ENCODE results near the gene MFGE8.

MFGE8 gene

DNA sequence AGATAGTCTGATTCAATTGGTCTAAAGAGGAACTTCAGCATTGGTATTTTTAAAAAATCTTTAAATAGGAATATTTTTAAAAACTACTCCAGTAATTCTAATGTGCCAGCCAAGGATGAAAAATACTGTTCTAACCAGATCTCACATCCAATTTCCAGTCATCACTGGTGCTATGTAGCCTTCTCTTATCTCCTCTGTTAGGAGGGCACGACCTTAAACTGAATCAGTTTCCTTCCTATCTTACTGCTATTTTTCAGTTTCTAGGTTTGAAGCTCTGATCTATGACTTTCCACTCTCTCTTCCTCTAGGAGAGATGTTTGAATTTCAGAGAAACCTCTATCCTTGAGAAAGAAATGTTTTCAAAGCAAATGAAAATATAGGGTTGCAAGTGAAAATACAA is 49.8 kb downstream of the MFGE8 start:
- no peak overlapping the region for H3K4me3 Mint-ChIP-seq
- no peaks in the 10 kb centered on the region for H3K27me3 Mint-ChIP-seq
- intact Hi-C loops (cut with micrococcal nuclease): no loop called here
- H3K27ac Mint-ChIP-seq: no peak overlapping the region
- no peaks in the 10 kb centered on the region for H3K36me3 Mint-ChIP-seq (ENCODE audit: low read depth)
- no peaks in the 10 kb centered on the region for H3K4me1 Mint-ChIP-seq (ENCODE audit: low read depth)
- no peaks in the 10 kb centered on the region for H3K9me3 Mint-ChIP-seq

DNA sequence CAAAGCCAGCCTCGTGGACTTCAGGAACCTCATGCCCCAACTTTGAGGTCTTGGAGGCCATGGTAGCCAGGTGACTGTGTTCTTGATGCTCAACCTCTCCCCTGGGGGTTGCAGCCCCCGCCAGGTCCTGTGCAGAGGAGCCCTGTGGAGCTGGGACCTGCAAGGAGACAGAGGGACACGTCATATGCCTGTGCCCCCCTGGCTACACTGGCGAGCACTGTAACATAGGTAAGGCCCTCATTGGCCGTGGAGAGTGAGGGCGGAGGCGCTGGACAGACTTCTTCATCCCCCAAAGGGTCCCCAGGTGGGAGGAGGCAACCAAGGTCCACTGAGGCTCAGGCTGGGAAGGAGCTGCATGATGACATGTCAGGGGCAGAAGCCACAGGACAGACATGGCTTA is 53.0 kb downstream of the MFGE8 start:
- Mint-ChIP-seq H3K27me3 (no peaks in the 10 kb centered on the region), H3K4me3 (no peak overlapping the region), H3K27ac (no peak overlapping the region), H3K4me1 (ENCODE audit: low read depth) (no peaks in the 10 kb centered on the region), H3K9me3 (peaks cover 3% of the 10 kb centered on the region), H3K36me3 (ENCODE audit: low read depth) (no peaks in the 10 kb centered on the region)
- intact Hi-C loops (cut with micrococcal nuclease): no loop called here

DNA sequence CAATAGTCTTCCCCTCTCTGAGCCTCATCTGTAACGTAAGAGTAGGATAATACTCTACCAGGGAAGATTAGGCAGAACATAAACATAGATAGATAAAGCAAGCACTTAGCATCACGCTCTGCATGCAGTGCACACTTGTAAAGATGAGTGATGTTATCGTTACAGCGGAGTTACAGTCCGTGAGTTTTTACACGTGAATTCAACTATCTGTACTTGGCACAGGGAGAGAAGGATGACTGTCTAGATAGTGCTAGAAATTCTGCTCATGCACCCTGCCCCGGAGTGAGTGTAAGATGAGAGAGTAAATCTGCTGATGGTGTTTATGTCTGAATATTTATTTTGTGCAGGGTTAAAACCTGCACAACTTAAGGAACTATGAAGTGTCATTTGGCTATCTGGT is 53.6 kb downstream of the MFGE8 start:
- intact Hi-C loops (cut with micrococcal nuclease): no loop called here
- Mint-ChIP-seq H3K4me1 (ENCODE audit: low read depth) (no peaks in the 10 kb centered on the region), H3K27me3 (no peaks in the 10 kb centered on the region), H3K4me3 (no peak overlapping the region), H3K36me3 (ENCODE audit: low read depth) (no peaks in the 10 kb centered on the region), H3K9me3 (peaks cover 9% of the 10 kb centered on the region), H3K27ac (no peak overlapping the region)

DNA sequence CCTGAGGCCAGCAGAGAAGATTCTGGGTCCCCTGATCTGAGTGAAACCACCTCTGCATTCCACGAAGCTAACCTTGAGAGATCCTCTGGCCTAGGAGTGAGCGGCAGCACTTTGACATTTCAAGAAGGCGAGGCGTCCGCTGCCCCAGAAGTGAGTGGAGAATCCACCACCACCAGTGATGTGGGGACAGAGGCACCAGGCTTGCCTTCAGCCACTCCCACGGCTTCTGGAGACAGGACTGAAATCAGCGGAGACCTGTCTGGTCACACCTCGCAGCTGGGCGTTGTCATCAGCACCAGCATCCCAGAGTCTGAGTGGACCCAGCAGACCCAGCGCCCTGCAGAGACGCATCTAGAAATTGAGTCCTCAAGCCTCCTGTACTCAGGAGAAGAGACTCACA is 54.2 kb downstream of the MFGE8 start:
- Mint-ChIP-seq H3K9me3 (peaks cover 14% of the 10 kb centered on the region), H3K36me3 (ENCODE audit: low read depth) (no peaks in the 10 kb centered on the region)
- intact Hi-C loops (cut with micrococcal nuclease): no loop called here

DNA sequence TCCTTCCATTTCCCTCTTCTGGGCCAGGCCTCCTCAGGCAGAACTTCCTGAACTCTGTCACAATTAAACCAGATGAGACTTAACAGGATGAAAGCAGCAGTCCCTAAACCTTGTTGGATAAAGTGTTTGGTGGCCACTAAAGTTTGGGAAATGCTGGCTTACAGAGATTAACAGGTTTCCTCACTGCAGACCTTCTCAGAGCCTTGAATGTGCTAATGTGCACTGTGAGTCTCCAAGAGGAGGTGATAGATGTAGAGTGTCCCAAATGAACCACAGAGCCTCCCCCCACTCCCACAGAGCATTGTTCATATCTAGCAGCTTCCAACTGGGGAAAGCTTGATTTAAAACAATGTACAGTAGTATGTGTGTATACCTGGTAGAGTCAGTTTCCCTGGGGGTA is 60.7 kb downstream of the MFGE8 start:
- no peaks in the 10 kb centered on the region for H3K36me3 Mint-ChIP-seq (ENCODE audit: low read depth)
- H3K4me1 Mint-ChIP-seq (ENCODE audit: low read depth): no peaks in the 10 kb centered on the region

More for the DNA sequence above, 54.2 kb downstream of the MFGE8 start:
- H3K4me3 Mint-ChIP-seq: no peak overlapping the region
- H3K27me3 Mint-ChIP-seq: no peaks in the 10 kb centered on the region
- H3K27ac Mint-ChIP-seq: no peak overlapping the region
- no peaks in the 10 kb centered on the region for H3K4me1 Mint-ChIP-seq (ENCODE audit: low read depth)

DNA sequence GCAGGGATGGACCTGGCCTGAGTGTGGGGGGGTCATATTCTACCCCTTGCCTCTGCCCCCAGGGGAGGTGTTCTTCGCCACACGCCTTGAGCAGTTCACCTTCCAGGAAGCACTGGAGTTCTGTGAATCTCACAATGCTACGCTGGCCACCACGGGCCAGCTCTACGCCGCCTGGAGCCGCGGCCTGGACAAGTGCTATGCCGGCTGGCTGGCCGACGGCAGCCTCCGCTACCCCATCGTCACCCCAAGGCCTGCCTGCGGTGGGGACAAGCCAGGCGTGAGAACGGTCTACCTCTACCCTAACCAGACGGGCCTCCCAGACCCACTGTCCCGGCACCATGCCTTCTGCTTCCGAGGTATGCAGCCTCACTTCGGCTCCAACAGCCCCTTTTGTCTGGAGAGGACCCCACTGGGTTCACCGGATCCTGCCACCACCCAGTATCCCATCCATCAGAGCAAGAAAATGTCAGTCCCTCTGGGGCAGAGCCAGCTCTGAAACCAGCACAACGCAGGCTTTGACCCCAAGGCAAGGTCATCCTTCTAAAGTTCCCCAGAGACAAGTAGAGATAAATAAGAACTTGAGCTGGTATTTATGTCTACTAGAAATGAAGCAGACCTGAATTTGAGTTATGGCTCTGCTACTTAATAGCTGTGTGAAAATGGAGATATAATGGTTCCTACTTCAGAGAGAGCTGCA is 63.7 kb downstream of the MFGE8 start:
- intact Hi-C loops (cut with micrococcal nuclease): no loop called here
- Mint-ChIP-seq H3K4me3 (no peak overlapping the region), H3K9me3 (peaks cover 5% of the 10 kb centered on the region), H3K4me1 (ENCODE audit: low read depth) (no peaks in the 10 kb centered on the region), H3K27me3 (peaks cover 3% of the 10 kb centered on the region), H3K27ac (no peak overlapping the region), H3K36me3 (ENCODE audit: low read depth) (no peaks in the 10 kb centered on the region)

More for the DNA sequence above, 60.7 kb downstream of the MFGE8 start:
- Mint-ChIP-seq H3K27me3 (peaks cover 3% of the 10 kb centered on the region), H3K9me3 (peaks cover 14% of the 10 kb centered on the region), H3K4me3 (no peak overlapping the region), H3K27ac (no peak overlapping the region)
- intact Hi-C loops (cut with micrococcal nuclease): no loop called here

All from dendritic cell treated with granulocyte-macrophage colony-stimulating factor and Interleukin-4, amounts not matched to agents 40 ng/mL and 50 ng/mL, for 4 days (primary cell).